Astrocyte of the hippocampus (primary cell): Measurements from ENCODE around the gene DSE.
A peak's percentile ranks its signal among the peaks of the same experiment; 100 is the strongest.
"Not testable (repeated sequence)": the region's sequence is repeated elsewhere in the genome, so short reads cannot be mapped to it uniquely, and the experiment has no call there.

ENCODE experiments used
- DNase-seq: peaks from one replicate; pipeline ENCODE4 v3.0.0; 2011; ENCODE audit warnings: low read depth, low spot score

DSE gene

GRCh38 chr6:116370760-116371119 lies at the start of gene DSE:
DSE (plus strand) TSS chr6:116370947; CDS start chr6:116399251, 28,304 bp downstream.
- DNase-seq = peak; percentile 90

GRCh38 chr6:116321933-116322332 lies 48.8 kb upstream of the DSE start:
- DNase-seq = not testable (repeated sequence)

- no peak for DNase-seq
These were observed 46.9 kb upstream of the DSE start for GRCh38 chr6:116323863-116324262.

GRCh38 chr6:116325634-116326132 lies 45.1 kb upstream of the DSE start:
- not testable (repeated sequence) for DNase-seq

GRCh38 chr6:116326181-116326671 lies 44.5 kb upstream of the DSE start:
- DNase-seq = no peak

GRCh38 chr6:116326996-116327395 lies 43.8 kb upstream of the DSE start:
- DNase-seq = no peak

GRCh38 chr6:116327803-116328527 lies 42.8 kb upstream of the DSE start:
- DNase-seq = peak; percentile 32

- DNase-seq = no peak
These were observed 42.2 kb upstream of the DSE start for GRCh38 chr6:116328528-116328903.

- DNase-seq = no peak
These were observed 41.6 kb upstream of the DSE start for GRCh38 chr6:116329156-116329555.

- no peak for DNase-seq
These were observed 40.2 kb upstream of the DSE start for GRCh38 chr6:116330511-116330910.

- DNase-seq = no peak
These were observed 38.7 kb upstream of the DSE start for GRCh38 chr6:116332096-116332495.

GRCh38 chr6:116334638-116335409 lies 35.9 kb upstream of the DSE start:
- DNase-seq = peak; percentile 58

- no peak for DNase-seq
These were observed 35.0 kb upstream of the DSE start for GRCh38 chr6:116335612-116336215.

- DNase-seq = no peak
These were observed 31.8 kb upstream of the DSE start for GRCh38 chr6:116338943-116339342.

- DNase-seq = not testable (repeated sequence)
These were observed 30.1 kb upstream of the DSE start for GRCh38 chr6:116340625-116341024.

- no peak for DNase-seq
These were observed 21.5 kb upstream of the DSE start for GRCh38 chr6:116349216-116349615.

- no peak for DNase-seq
These were observed 19.6 kb upstream of the DSE start for GRCh38 chr6:116351101-116351500.

GRCh38 chr6:116352515-116353471 lies 18.0 kb upstream of the DSE start:
- peak; percentile 58 for DNase-seq

GRCh38 chr6:116354236-116354635 lies 16.5 kb upstream of the DSE start:
- no peak for DNase-seq

GRCh38 chr6:116355796-116356195 lies 15.0 kb upstream of the DSE start:
- DNase-seq = no peak

- no peak for DNase-seq
These were observed 11.6 kb upstream of the DSE start for GRCh38 chr6:116359131-116359530.
